HepG2 (cell line): ENCODE results near the gene MADCAM1. TPM values are rescaled to one million over a fixed set of nuclear protein-coding genes. Genes with fewer than 3 reads are reported as not detected.

Source experiments
- CBX1 ChIP-seq: IDR thresholded peaks from one replicate; pipeline ENCODE4 v1.6.1; 2016; ENCODE audit warnings: antibody characterized with exemption, low read depth
- ESRRA ChIP-seq: sonication (generic); formaldehyde crosslinking; IDR thresholded peaks from 2 replicates; pipeline ENCODE4 v1.5.1; 2020; ENCODE audit warnings: mild to moderate bottlenecking, low read depth, missing genetic modification reagents
- GZF1 ChIP-seq: sonication (generic); formaldehyde crosslinking; IDR thresholded peaks from 2 replicates; pipeline ENCODE4 v1.5.1; 2020; ENCODE audit warnings: mild to moderate bottlenecking, missing genetic modification reagents
- HOXA9 ChIP-seq: sonication (generic); formaldehyde crosslinking; IDR thresholded peaks from 2 replicates; pipeline ENCODE4 v1.8.1; 2022; ENCODE audit warnings: missing genetic modification reagents, mild to moderate bottlenecking, moderate library complexity, borderline replicate concordance
- MYC ChIP-seq: sonication (generic); formaldehyde crosslinking; IDR thresholded peaks from 2 replicates; pipeline ENCODE4 v1.9.0; 2021; ENCODE audit warnings: missing genetic modification reagents, borderline replicate concordance
- NCOA1 ChIP-seq: sonication (generic); formaldehyde crosslinking; IDR thresholded peaks from 2 replicates; pipeline ENCODE4 v1.9.0; 2021; ENCODE audit warnings: missing genetic modification reagents
- NFYC ChIP-seq: IDR thresholded peaks from 2 replicates; pipeline ENCODE4 v1.6.1; 2016; ENCODE audit warnings: missing genetic modification reagents, missing compliant biosample characterization
- TIGD3 ChIP-seq: sonication (generic); formaldehyde crosslinking; IDR thresholded peaks from 2 replicates; pipeline ENCODE4 v1.5.1; 2020; ENCODE audit warnings: mild to moderate bottlenecking, missing genetic modification reagents, borderline replicate concordance
- ZBTB26 ChIP-seq: IDR thresholded peaks from 2 replicates; pipeline ENCODE4 v1.6.1; 2016; ENCODE audit warnings: missing compliant biosample characterization, missing genetic modification reagents, borderline replicate concordance
- ZBTB49 ChIP-seq: sonication (generic); formaldehyde crosslinking; IDR thresholded peaks from 2 replicates; pipeline ENCODE4 v1.4.0; 2020; ENCODE audit warnings: missing genetic modification reagents, borderline replicate concordance
- ZNF264 ChIP-seq: sonication (generic); formaldehyde crosslinking; IDR thresholded peaks from 2 replicates; pipeline ENCODE4 v1.4.0; 2020; ENCODE audit warnings: missing genetic modification reagents
- ZNF318 ChIP-seq: sonication (generic); formaldehyde crosslinking; IDR thresholded peaks from 2 replicates; pipeline ENCODE4 v1.4.0; 2020; ENCODE audit warnings: mild to moderate bottlenecking, missing genetic modification reagents
- ZNF704 ChIP-seq: sonication (generic); formaldehyde crosslinking; IDR thresholded peaks from 2 replicates; pipeline ENCODE4 v1.8.1; 2023; ENCODE audit warnings: mild to moderate bottlenecking, inconsistent platforms, moderate library complexity, missing genetic modification reagents, borderline replicate concordance
- polyA plus RNA-seq, 8 experiments: library from polyadenylated mRNA; depleted of rRNA in 3 of 8; stranded (reverse) in 7 of 8; unstranded in 1 of 8; fragments of >200 nt; fragmentation: Illumina TruSeq in 4 of 8; extraction: Trizol in 4 of 8; gene quantifications; 2 replicates each; pipeline versions ENCODE4 v1.2.1 to v1.2.3, GENCODE V29; 2011 to 2016; ENCODE audit warnings: low read depth in 4 of 8, missing spikeins in 1 of 8, mixed read lengths in 1 of 8; ENCODE audit not compliant: insufficient read depth in 1 of 8
- total RNA-seq, 5 experiments: library from RNA; depleted of rRNA; stranded (reverse); fragments of >200 nt; fragmentation: Illumina TruSeq; extraction: Trizol; gene quantifications; 2 replicates each; pipeline ENCODE4 v1.2.3, GENCODE V29; 2016; ENCODE audit warnings: low read depth in 1 of 5

Gene MADCAM1
- total and polyA plus RNA-seq, 2 of the 13 experiments (the other 11 are each of a cell fraction or from before 2014, with no cell fraction given): 0.29 to 0.33 TPM

- TF ChIP-seq ZBTB26 (CRISPR knock-in tag): no peak; the same call in 1 of the 2 replicates
- no peak for TF ChIP-seq CBX1
- TF ChIP-seq NFYC (CRISPR knock-in tag): peak; percentile 81
- TF ChIP-seq MYC (CRISPR knock-in tag): peak; percentile 39
- 0 out of 2 replicates have a peak, but pooled peaks have one; percentile 48 for TF ChIP-seq ZNF704 (CRISPR knock-in tag)
- peak; percentile 32; the same call in 1 of the 2 replicates for TF ChIP-seq ZNF264
- TF ChIP-seq TIGD3 (CRISPR knock-in tag): no peak
- peak; percentile 83; the same call in 1 of the 2 replicates for TF ChIP-seq NCOA1 (CRISPR knock-in tag)
- TF ChIP-seq ZNF318 (CRISPR knock-in tag): no peak; the same call in 1 of the 2 replicates
- TF ChIP-seq HOXA9 (CRISPR knock-in tag): no peak
- no peak for TF ChIP-seq GZF1 (CRISPR knock-in tag)
- TF ChIP-seq ESRRA: no peak
- TF ChIP-seq ZBTB49: no peak
These were observed 11.3 kb downstream of the MADCAM1 start, which contains the start of gene TPGS1 (continued) for GRCh38 chr19:507286-508203.
